Ovary (tissue), 3 donors: ENCODE measurements around the gene AMBN.

Source experiments
- CTCF ChIP-seq, 3 donors: fragments of 450-650 bp in 2 of 3; fragments of 200-600 bp in 1 of 3; IDR thresholded peaks; one replicate each; pipeline versions ENCODE4 v1.5.1 to v1.8.0; 2016 to 2022; ENCODE audit warnings: antibody characterized with exemption in 3 of 3, mild to moderate bottlenecking in 1 of 3
- EP300 ChIP-seq: sonication (generic); formaldehyde crosslinking; IDR thresholded peaks from one replicate; pipeline ENCODE4 v1.6.1; 2017; ENCODE audit warnings: antibody characterized with exemption
- POLR2A ChIP-seq: fragments of 450-650 bp; IDR thresholded peaks from one replicate; pipeline ENCODE4 v1.6.1; 2017; ENCODE audit warnings: antibody characterized with exemption, mild to moderate bottlenecking, moderate library complexity
- donor health status: DM: no; HTN: no; CAD: no.

- no peak for TF ChIP-seq EP300
- TF ChIP-seq CTCF (IDR thresholded peaks at IDR 0.05) = no peak
- TF ChIP-seq POLR2A = no peak
Measured at GRCh38 chr4:70654605-70655011, 62.6 kb downstream of the AMBN start.
